A549 (cell line): ENCODE results near the gene CLMN. TPM values are rescaled to one million over a fixed set of nuclear protein-coding genes. Genes with fewer than 3 reads are reported as not detected.

ENCODE experiments used
- ATAC-seq, 2 experiments: fragments of 200-7000 bp in 1 of 2; fragments of >200 bp in 1 of 2; cut with Nextera tagmentation in 1 of 2; cut with Tn5 transposase in 1 of 2; 3 replicates each; pipeline versions ENCODE4 v1.8.0 to v1.9.1; 2018 to 2020; ENCODE audit warnings: mild to moderate bottlenecking in 1 of 2, moderate library complexity in 1 of 2
- CTCF ChIA-PET: fragments of 300-600 bp; sonication (Branson Sonifier 250); formaldehyde crosslinking; extraction: SDS; loops from one replicate; lab custom pipeline; 2021; ENCODE audit warnings: antibody characterized with exemption, inconsistent platforms; lab: Yijun Ruan, JAX
- POLR2A ChIA-PET: fragments of 350-600 bp; formaldehyde crosslinking; extraction: SDS; loops from one replicate; lab custom pipeline; 2021; ENCODE audit warnings: antibody characterized with exemption, inconsistent platforms; lab: Yijun Ruan, JAX
- DNase-seq, 2 experiments: peaks; one replicate each; pipeline versions ENCODE4 v3.0.0 to v3.0.0-alpha.2; 2011 to 2016; ENCODE audit warnings: low read depth in 1 of 2, low spot score in 1 of 2
- FAIRE-seq: peaks from 2 replicates; lab custom pipeline; 2011; peaks lifted over from hg19 to GRCh38; lab: Jason Lieb, UNC
- H3K27ac ChIP-seq, 2 experiments: fragments of >200 bp; sonication (Bioruptor Twin); formaldehyde crosslinking; 3 replicates each; pipeline ENCODE4 v1.5.1; 2016 to 2017
- H3K4me1 ChIP-seq: fragments of >200 bp; sonication (Bioruptor Twin); formaldehyde crosslinking; 3 replicates; pipeline ENCODE4 v1.6.1; 2016
- H3K4me2 ChIP-seq: fragments of >200 bp; sonication (Bioruptor Twin); formaldehyde crosslinking; 3 replicates; pipeline ENCODE4 v1.6.1; 2016
- H3K4me3 ChIP-seq: fragments of >200 bp; sonication (Bioruptor Twin); formaldehyde crosslinking; 3 replicates; pipeline ENCODE4 v1.5.1; 2016
- H3K9me3 ChIP-seq: fragments of >200 bp; sonication (Bioruptor Twin); formaldehyde crosslinking; 3 replicates; pipeline ENCODE4 v1.6.1; 2016
- CEBPB ChIP-seq, 2 experiments: fragments of >200 bp in 1 of 2; sonication (Bioruptor Twin) in 1 of 2; formaldehyde crosslinking in 1 of 2; IDR thresholded peaks; 2 replicates each; pipeline ENCODE4 v1.6.1; 2012 to 2016
- CTCF ChIP-seq: fragments of >200 bp; sonication (Bioruptor Twin); formaldehyde crosslinking; IDR thresholded peaks from 3 replicates; pipeline ENCODE4 v1.5.1; 2016
- EP300 ChIP-seq, 2 experiments: fragments of >200 bp; sonication (Bioruptor Twin); formaldehyde crosslinking; IDR thresholded peaks; 2 replicates in 1 of 2; 3 replicates in 1 of 2; pipeline ENCODE4 v1.6.1; 2016 to 2017
- FOSB ChIP-seq: fragments of 250-450 bp; sonication (Bioruptor Pico); IDR thresholded peaks from 2 replicates; pipeline ENCODE4 v1.5.0; 2020; ENCODE audit warnings: mild to moderate bottlenecking, moderate library complexity
- FOSL2 ChIP-seq, 2 experiments: fragments of 450-650 bp in 1 of 2; fragments of >200 bp in 1 of 2; sonication (Bioruptor Twin) in 1 of 2; formaldehyde crosslinking; IDR thresholded peaks; 2 replicates each; pipeline versions ENCODE4 v1.5.0 to v1.6.1; 2016 to 2020; ENCODE audit warnings: mild to moderate bottlenecking in 1 of 2, moderate library complexity in 1 of 2
- GATA3 ChIP-seq: IDR thresholded peaks from 2 replicates; pipeline ENCODE4 v1.6.1; 2012; ENCODE audit warnings: borderline replicate concordance
- HOXA7 ChIP-seq: fragments of 250-450 bp; sonication (Bioruptor Pico); IDR thresholded peaks from 2 replicates; pipeline ENCODE4 v1.5.0; 2020; ENCODE audit warnings: mild to moderate bottlenecking, moderate library complexity
- HOXB5 ChIP-seq: fragments of 250-450 bp; sonication (Bioruptor Pico); IDR thresholded peaks from 2 replicates; pipeline ENCODE4 v1.5.0; 2020; ENCODE audit warnings: mild to moderate bottlenecking, moderate library complexity
- JUN ChIP-seq, 2 experiments: fragments of >200 bp; sonication (Bioruptor Twin); formaldehyde crosslinking; IDR thresholded peaks; 2 replicates in 1 of 2; 3 replicates in 1 of 2; pipeline ENCODE4 v1.6.1; 2016 to 2017
- MAFK ChIP-seq: fragments of 450-650 bp; IDR thresholded peaks from 2 replicates; pipeline ENCODE4 v1.6.1; 2014; ENCODE audit not compliant: partially characterized antibody
- NPAS2 ChIP-seq: fragments of 250-450 bp; sonication (Bioruptor Pico); IDR thresholded peaks from 2 replicates; pipeline ENCODE4 v1.8.0; 2022; ENCODE audit warnings: mild to moderate bottlenecking, moderate library complexity, borderline replicate concordance
- PBX3 ChIP-seq: IDR thresholded peaks from 2 replicates; pipeline ENCODE4 v1.6.1; 2012
- PHF8 ChIP-seq: fragments of 200-600 bp; sonication (generic); IDR thresholded peaks from 2 replicates; pipeline ENCODE4 v1.6.1; 2016; ENCODE audit warnings: low read depth, mild to moderate bottlenecking, antibody characterized with exemption, moderate library complexity, borderline replicate concordance
- RARB ChIP-seq: fragments of 250-450 bp; sonication (Bioruptor Pico); IDR thresholded peaks from 2 replicates; pipeline ENCODE4 v1.8.0; 2021; ENCODE audit warnings: mild to moderate bottlenecking, moderate library complexity
- TFCP2L1 ChIP-seq: fragments of 250-450 bp; sonication (Bioruptor Pico); IDR thresholded peaks from 2 replicates; pipeline ENCODE4 v1.5.0; 2021; ENCODE audit warnings: mild to moderate bottlenecking
- ZFP36 ChIP-seq: fragments of 450-650 bp; IDR thresholded peaks from 2 replicates; pipeline ENCODE4 v1.6.1; 2014; ENCODE audit warnings: borderline replicate concordance; ENCODE audit not compliant: partially characterized antibody
- WGBS: methylation state at CpG from one replicate; pipeline ENCODE4 v1.1.6; 2017; ENCODE audit errors: missing lambda C conversion rate; 5-methylcytosine and 5-hydroxymethylcytosine counted together
- polyA plus RNA-seq, 4 experiments: library from polyadenylated mRNA; depleted of rRNA in 3 of 4; stranded (reverse); fragments of >200 nt; fragmentation: RNase III in 1 of 4; extraction: RNeasy Plus Mini Kit Qiagen cat#74134 plus additional on column Dnase treatment in 1 of 4; gene quantifications; 2 replicates in 3 of 4; 3 replicates in 1 of 4; pipeline ENCODE4 v1.2.3, GENCODE V29; 2011 to 2017
- TF ChIP-seq, protein P1 (sequence below): fragments of 450-650 bp; IDR thresholded peaks from 2 replicates; pipeline ENCODE4 v1.6.1; 2014; ENCODE audit warnings: antibody characterized with exemption

The CLMN gene
- polyA plus RNA-seq, 2 of the 4 experiments (the other 2 are of a cell fraction): 2.9 to 10.6 TPM

DNA sequence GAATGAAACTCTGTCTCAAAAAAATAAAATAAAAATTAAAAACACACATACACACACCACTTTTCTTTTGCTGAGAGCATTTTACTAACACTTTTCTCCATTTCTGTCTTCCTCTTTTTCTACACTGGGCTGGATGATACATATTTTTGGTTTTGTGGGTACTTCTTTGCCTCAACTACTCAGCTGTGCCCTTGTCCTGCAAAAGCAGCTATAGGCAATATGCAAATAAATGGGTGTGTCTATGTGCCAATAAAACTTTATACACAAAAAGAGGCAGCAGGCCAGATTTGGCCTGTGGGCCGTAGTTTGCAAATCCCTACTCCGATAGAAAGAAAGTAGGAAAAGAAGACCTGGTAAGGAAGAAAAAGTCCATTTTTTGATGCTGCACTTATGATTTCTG is 6.5 kb downstream of the CLMN start:
- no peak for ATAC-seq
- H3K4me2 ChIP-seq: peak overlapping the region; percentile 64
- TF ChIP-seq JUN (IDR thresholded peaks at IDR 0.05): no peak
- peaks cover 48% of the 10 kb centered on the region for H3K4me1 ChIP-seq
- peak overlapping the region; percentile 76 to 88 for H3K27ac ChIP-seq
- H3K4me3 ChIP-seq: no peak overlapping the region
- no peaks in the 10 kb centered on the region for H3K9me3 ChIP-seq
- POLR2A ChIA-PET: no interaction called here
- 90% methylated on average over 2 of the region's 2 CpGs for WGBS
- DNase-seq: no peak
- no peak for FAIRE-seq
- CTCF ChIA-PET: no interaction called here

GRCh38 chr14:95312311-95312710 is 7.4 kb downstream of the CLMN start:
- FAIRE-seq (no peak), ATAC-seq (no peak), DNase-seq (no peak)
- H3K27ac ChIP-seq: peak overlapping the region; percentile 76 to 88; a peak in 5 of 6 replicates
- TF ChIP-seq CTCF (no peak), GATA3 (no peak), RARB (CRISPR knock-in tag) (no peak), HOXA7 (CRISPR knock-in tag) (no peak), PHF8 (no peak), FOSB (CRISPR knock-in tag) (no peak), TFCP2L1 (no peak), NPAS2 (no peak), PBX3 (no peak)
- TF ChIP-seq, protein P1, sequence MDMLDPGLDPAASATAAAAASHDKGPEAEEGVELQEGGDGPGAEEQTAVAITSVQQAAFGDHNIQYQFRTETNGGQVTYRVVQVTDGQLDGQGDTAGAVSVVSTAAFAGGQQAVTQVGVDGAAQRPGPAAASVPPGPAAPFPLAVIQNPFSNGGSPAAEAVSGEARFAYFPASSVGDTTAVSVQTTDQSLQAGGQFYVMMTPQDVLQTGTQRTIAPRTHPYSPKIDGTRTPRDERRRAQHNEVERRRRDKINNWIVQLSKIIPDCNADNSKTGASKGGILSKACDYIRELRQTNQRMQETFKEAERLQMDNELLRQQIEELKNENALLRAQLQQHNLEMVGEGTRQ: no peak
- no peaks in the 10 kb centered on the region for H3K9me3 ChIP-seq
- WGBS: 84% methylated on average over 5 of the region's 6 CpGs
- POLR2A ChIA-PET: no interaction called here
- no peak overlapping the region for H3K4me3 ChIP-seq
- H3K4me1 ChIP-seq: peaks cover 46% of the 10 kb centered on the region
- CTCF ChIA-PET: interaction anchor here (0.9 to 1.6 kb wide), 2 partner anchors 9 to 49 kb away, joined by 3 to 4 read pairs; no protein-coding TSS in a partner anchor
- H3K4me2 ChIP-seq: peak overlapping the region; percentile 46; the same call in 1 of the 3 replicates

GRCh38 chr14:95311752-95312151 is 8.0 kb downstream of the CLMN start:
- CTCF ChIA-PET: interaction anchor here (1.6 kb wide), 1 partner anchor 10 kb away, joined by 3 read pairs; no protein-coding TSS in a partner anchor
- FAIRE-seq: no peak
- TF ChIP-seq JUN (IDR thresholded peaks at IDR 0.05): no peak
- TF ChIP-seq ZFP36: peak; percentile 20
- TF ChIP-seq FOSB (CRISPR knock-in tag): no peak
- no peak for TF ChIP-seq HOXB5 (CRISPR knock-in tag)
- TF ChIP-seq CEBPB (IDR thresholded peaks at IDR 0.05): no peak
- TF ChIP-seq EP300 (IDR thresholded peaks at IDR 0.05): no peak
- no peak for TF ChIP-seq MAFK
- no peak for TF ChIP-seq NPAS2
- TF ChIP-seq FOSL2 (IDR thresholded peaks at IDR 0.05): no peak
- peak; percentile 39 for TF ChIP-seq FOSL2 (CRISPR knock-in tag; IDR thresholded peaks at IDR 0.05)
- 58% methylated on average over 7 of the region's 7 CpGs for WGBS
- Histone ChIP-seq H3K27ac (peak overlapping the region; percentile 76 to 88; a peak in 5 of 6 replicates), H3K4me3 (no peak overlapping the region), H3K4me2 (peak overlapping the region; percentile 46), H3K4me1 (peaks cover 46% of the 10 kb centered on the region), H3K9me3 (no peaks in the 10 kb centered on the region)
- peak; percentile 31 to 56 for DNase-seq
- POLR2A ChIA-PET: interaction anchor here (0.6 kb wide), 1 partner anchor 62 kb away, joined by 3 read pairs; no protein-coding TSS in a partner anchor
- ATAC-seq: peak in 1 of 2 experiments; percentile 39; a peak in 3 of 6 replicates
